Measurements from ENCODE around the gene IL12RB2.

The IL12RB2 gene

DNA sequence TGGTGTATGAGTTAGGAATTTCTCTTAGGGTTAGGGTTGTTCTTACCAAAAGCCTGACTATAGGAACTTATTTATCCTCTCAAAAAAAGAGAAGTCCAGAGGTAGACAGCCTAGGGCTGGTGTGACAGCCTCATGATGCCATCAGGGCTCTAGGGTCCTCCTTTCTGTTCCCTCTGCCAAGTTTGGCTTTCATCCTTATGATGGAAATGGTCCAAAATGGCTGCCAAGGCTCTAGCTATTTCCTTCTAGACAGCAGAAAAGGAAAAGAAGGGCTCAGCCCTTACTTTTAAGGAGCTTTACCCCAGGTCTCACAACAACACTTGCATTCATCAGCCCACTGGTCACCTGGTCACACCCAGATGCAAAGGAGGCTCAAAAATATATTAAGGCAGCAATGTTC is 44.5 kb downstream of the IL12RB2 start:
- no peak for DNase-seq

DNA sequence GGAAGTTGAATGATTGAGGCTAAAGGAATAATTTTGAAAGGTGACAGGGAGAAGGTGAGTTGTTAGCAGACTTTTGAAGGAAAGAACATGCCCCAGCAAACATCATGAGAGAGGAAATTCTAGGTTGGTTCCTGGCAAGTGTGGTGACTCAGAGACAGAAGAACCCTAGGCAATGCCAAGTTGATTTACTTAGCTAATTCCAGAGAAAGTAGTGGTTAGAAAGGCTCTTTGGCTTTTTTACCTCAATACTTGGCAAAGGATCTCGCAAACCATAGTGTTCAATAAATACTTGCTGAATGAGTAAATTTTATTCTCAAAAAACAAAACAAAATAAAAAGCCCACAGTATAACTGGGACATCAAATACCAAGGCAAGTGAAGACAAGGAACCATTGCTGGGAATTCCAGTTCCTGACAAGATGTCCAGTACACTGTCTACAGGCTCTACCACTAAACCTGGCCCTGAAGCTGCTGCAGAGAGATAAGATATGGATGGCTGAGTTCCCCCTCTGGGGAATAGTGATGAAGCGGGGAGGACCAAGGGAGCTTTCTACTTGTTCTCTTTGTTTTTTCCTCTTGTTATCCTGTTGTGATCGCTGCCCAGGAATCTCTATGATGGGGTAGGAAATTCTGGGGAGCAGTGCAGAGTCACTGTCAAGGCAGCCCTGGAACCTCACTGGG is 48.2 kb downstream of the IL12RB2 start:
- DNase-seq: no peak

- DNase-seq: no peak
These were observed 51.9 kb downstream of the IL12RB2 start for GRCh38 chr1:67359592-67359991.

- DNase-seq: no peak
These were observed 54.0 kb downstream of the IL12RB2 start for GRCh38 chr1:67361641-67362040.

GRCh38 chr1:67367370-67368045 is 59.8 kb downstream of the IL12RB2 start:
- DNase-seq: peak; percentile 39

DNA sequence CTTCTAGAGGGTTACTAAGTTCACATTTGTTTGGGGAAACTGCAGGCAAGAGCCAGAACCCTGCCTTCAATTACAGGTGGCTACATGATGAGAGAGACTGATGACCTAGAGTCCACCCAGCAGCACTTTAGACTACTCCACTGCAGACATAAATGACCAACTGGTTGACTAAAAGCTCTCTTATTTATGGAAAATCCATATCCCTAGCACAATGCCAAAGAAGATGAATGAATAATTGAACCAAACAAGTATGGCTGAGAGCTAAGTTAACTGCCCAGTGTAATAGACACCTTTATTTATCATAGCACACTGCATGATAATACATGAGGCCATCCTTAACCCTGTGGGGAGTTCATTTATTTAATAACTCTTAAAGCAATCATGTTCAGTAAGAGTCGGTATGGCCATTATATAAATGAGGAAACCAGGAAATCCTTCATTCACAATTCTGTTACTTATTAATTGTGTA is 60.4 kb downstream of the IL12RB2 start:
- no peak for DNase-seq

DNA sequence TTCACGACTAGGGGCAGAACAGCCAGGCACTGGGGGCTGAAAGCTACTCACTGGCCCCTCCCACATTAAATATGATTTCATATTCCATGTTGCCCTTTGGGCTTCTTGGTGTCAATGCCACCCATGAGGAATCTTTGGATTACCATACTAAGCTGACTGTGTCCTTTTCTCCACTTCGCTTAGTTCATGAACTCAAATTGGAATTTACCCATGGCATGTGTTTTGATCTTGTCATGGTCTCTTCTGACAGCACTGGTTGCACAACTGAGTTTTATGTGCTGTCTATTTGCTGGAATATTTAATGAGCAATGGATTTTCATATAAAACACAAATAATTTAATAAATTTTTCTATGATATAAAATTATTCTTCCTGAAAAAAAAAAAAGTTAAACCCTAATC is 63.4 kb downstream of the IL12RB2 start:
- no peak for DNase-seq

DNA sequence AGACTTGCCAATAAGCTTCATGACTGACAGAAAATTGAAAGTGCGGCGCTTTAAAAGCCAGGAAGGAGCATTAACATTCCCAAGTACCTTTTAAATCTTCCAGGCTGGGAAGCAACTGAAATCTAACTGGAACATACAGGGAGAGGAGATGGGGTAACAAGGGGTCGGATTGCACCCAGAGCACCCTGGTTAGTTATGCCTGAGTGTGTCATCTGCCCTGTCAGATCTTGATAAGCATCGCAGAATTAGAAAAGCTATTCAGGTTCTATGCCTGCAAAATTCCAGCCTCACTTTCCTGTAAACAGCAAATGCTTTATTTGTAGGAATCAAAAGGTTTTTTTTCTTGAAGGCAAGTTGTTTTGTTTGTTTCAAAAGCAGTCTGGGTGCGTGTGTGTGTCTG is 64.0 kb downstream of the IL12RB2 start:
- DNase-seq: no peak

- no peak for DNase-seq
These were observed 64.5 kb downstream of the IL12RB2 start for GRCh38 chr1:67372136-67372535.

- DNase-seq: no peak
These were observed 65.2 kb downstream of the IL12RB2 start for GRCh38 chr1:67372898-67373297.

DNA sequence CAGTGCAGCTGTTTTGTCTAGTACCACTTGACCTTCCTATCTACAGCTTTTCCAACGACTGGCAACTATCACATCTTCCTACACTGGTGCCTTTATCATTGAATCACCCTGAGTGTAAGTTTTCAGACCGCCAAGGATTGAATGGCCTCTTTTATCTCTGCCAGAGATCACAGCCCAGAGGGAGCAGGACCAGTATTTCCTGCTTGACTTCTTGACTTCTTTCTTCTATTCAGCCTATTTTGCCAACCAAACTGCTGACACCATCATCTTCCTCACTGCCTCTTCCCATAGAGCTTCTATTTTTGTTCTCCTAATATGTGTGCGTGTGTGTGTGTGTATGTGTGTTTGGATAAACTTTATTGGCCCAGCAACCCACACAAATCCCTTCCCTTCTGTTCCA is 68.7 kb downstream of the IL12RB2 start:
- DNase-seq: peak; percentile 58

DNA sequence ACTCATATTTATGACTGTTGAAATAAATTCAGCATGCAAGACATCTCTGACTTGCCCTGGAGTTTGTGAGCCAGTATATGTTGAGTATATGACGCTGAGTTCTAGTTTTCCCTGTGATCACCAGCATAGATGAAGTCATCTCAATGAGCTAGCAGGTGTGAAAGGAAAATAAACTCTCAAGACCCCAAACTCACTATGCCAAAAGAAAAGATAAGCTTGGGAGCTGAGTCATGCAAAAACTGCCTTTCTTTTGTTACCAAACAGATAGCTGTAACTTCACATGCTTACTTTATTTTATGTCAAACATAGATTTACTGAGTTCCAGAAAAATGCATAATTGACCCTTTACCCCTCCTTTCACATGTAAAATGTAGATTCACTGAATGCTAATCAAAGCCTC is 69.6 kb downstream of the IL12RB2 start:
- DNase-seq: no peak

- DNase-seq: no peak
These were observed 73.5 kb downstream of the IL12RB2 start for GRCh38 chr1:67381154-67381553.

DNA sequence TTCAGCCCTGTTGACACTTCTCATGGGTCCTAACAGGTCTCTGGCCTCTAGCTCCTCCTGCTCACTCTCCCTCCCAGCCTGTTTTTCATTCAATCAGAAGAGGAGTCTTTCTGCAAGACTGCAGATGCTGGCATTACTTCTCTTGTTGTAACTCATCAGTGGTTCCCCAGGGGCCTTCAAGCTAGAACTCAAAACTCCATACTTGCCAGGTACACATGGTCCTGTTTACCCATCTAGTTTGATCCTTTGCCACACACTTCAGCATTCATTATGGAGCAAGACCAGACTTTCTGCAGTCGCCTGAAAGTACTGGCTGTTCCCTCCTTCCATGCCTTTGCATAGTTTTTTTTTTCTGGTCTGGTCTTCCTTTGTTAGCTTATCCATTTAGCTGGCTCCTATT is 74.6 kb downstream of the IL12RB2 start:
- DNase-seq: no peak

- no peak for DNase-seq
These were observed 76.4 kb downstream of the IL12RB2 start for GRCh38 chr1:67383999-67384638.

DNA sequence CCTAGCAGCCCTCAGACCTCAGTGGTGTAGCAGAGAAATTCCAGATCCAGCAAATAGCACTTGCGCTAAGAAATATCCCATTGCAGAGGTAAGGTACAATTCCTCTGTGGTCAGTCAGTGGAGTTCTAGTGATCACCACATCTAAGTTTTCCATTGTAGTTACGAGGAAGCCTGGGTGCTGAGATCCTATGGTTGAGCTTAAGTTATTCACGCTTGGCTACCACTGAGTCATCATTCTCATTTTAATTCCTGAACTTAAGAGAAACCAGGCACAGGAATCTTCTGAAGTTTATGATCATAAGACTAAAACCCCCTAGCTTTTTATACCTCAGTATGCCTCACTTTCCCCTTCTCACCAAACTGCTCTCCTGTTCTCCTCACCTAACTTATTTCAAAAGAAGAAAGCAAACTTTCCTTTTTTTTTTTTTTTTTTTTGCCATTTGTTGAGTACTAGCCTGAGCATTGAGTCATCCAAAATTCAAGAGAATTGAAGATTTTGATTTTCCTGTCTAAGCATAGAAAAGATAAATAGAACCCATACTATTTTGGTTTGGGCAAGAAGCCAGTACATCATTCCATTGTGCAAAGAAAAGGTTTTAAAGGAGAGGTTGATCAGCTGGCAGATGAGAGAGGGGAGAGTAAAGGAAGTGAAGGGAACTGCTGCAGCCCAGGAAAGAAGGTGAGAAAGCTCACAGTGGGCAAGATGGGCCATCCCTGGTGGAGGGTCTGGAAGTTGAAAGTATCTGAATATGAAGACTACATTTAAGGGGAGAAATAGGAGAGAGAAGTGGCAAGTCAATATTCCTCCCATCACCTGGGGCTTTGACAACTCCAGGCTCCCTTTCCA is 82.6 kb downstream of the IL12RB2 start:
- no peak for DNase-seq

GRCh38 chr1:67393240-67393639 is 85.6 kb downstream of the IL12RB2 start:
- DNase-seq: peak; percentile 81

DNA sequence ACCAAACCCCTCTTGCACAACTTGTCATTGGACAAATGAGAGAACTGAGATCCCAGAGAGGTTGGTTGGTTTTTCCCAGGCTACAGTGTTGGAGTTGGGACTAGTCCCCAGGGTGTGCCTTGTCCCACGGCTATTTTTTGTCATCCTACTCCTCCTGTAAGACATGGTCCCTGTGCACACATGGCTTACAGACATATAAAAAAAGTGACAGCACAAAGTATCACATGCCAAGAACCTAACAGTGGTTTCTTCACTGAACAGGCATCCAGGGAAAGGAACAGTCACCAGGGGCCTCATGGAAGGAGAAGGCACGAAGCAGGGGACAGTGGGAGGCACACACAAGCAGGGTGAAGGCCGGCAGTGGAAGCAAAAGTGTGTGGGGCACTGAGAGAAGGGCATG is 86.1 kb downstream of the IL12RB2 start:
- no peak for DNase-seq

DNA sequence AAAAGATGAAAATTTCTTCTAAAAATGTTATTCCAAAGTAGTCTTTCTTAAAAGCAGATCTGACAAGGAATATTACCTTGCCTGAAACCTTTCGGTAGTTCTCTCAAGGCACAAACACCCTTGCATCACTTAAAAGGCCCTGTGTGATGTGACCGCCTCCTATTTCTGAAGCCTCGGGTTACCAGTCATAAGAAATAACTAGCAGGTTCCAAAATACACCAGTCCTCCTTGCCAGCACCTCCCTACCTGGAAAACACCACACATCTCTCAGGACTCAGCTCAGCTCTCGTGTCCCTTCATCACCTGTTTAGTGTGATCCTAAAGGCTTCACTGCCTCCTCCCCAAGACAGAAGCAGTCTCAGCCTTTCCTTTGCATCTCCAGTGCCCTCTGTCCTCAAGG is 86.9 kb downstream of the IL12RB2 start:
- DNase-seq: no peak

DNA sequence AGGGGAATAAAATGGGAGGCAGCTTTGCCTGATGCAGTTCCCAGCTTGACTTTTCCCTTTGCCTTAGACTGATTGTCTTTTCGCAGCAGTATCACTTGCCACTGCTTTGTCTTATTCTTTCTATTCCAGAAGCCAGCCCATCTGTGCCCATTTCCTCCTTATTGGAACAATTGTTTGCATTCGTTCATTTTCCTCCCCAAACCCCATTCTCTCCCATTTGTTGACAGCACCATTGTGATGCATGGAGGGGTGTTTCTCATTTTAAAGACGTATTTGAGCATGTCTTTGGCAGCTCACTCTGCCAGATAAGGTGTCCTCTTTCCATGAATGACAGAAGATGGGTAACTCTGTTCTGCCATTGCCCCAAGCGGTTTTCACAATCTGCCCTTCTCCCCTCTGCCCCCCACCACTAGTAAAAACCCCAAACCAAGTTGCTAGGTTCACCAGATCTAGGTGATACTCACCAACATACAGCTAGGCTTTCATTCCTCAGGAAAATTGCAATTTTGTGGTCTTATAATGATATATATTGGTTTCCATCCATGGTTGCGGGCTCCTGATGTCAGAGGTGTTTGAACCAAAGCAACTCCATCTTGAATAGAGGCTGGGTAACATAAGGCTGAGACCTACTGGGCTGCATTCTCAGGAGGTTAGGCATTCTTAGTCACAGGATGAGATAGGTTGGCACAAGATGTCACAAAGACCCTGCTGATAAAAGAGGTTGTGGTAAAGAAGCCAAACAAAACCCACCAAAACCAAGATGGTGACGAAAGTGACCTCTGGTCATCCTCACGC is 91.7 kb downstream of the IL12RB2 start:
- DNase-seq: no peak

DNA sequence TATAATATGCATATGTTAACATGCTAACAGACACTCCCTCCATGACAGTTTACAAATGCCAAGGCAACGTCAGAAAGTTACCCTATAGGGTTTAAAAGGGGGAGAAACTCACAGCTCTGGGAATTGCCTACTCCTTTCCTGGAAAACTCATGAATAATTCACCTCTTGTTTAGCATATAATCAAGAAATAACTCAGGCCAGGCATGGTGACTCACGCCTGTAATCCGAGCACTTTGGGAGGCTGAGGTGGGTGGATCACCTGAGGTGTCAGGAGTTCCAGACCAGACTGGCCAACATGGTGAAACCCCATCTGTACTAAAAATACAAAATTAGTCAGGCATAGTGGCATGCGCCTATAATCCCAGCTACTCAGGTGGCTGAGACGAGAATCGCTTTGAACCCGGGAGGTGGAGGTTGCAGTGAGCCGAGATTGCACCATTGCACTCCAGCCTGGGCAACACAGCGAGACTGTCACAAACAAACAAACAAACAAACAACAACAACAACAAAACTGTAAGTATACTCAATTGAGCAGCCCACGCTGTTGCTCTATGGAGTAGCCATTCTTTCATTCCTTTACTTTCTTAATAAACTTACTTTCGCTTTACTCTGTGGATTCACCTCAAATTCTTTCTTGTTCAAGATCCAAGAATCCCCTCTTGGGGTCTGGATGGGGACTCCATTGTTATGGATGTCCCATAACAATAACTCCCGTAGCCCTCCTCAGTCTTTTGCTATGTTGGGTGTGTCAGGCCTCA is 92.5 kb downstream of the IL12RB2 start:
- DNase-seq: peak; percentile 24

DNA sequence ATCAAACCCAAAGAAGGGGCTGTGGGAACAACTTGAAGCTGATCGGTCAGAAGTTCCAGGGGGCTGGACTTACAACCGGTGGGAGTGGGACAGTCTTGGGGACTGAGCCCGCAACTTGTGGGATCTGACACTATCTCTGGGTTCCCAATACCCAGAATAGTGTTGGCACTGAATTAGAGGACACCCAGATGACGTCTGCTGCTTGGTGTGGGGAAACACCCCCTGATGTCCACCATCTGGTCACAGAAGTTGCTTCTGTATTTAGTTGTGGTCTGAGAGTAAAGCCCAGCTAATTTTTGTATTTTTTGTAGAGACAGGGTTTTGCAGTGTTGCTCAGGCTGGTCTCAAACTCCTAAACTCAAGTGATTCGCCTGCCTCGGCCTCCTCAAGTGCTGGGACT is 93.8 kb downstream of the IL12RB2 start:
- no peak for DNase-seq

Measured in NCI-H2029 (cell line).